GM19328 (cell line): ENCODE results near the gene SLC7A6OS.

ENCODE experiments used
- ATAC-seq: cut with Tn5 transposase; IDR thresholded peaks from one replicate; pipeline ENCODE4 v1.9.1; 2021; ENCODE audit warnings: mild to moderate bottlenecking, moderate library complexity; ENCODE audit not compliant: unreplicated experiment

The SLC7A6OS gene

GRCh38 chr16:68345351-68345810, 34.6 kb upstream of the SLC7A6OS start:
- no peak for ATAC-seq

GRCh38 chr16:68344252-68344651, 33.5 kb upstream of the SLC7A6OS start:
- no peak for ATAC-seq

GRCh38 chr16:68343137-68343536, 32.4 kb upstream of the SLC7A6OS start:
- no peak for ATAC-seq

- no peak for ATAC-seq
Observed at GRCh38 chr16:68342620-68343019, 31.9 kb upstream of the SLC7A6OS start.

- ATAC-seq, result no peak
Observed at GRCh38 chr16:68339214-68339613, 28.5 kb upstream of the SLC7A6OS start.

- ATAC-seq, result no peak
Observed at GRCh38 chr16:68338326-68339119, 27.8 kb upstream of the SLC7A6OS start.

- ATAC-seq, result no peak
Observed at GRCh38 chr16:68335175-68335574, 24.4 kb upstream of the SLC7A6OS start.

GRCh38 chr16:68332411-68333121, 21.8 kb upstream of the SLC7A6OS start:
- ATAC-seq, result no peak

GRCh38 chr16:68331879-68332410, 21.2 kb upstream of the SLC7A6OS start:
- no peak for ATAC-seq

GRCh38 chr16:68328860-68329390, 18.2 kb upstream of the SLC7A6OS start:
- ATAC-seq, result no peak

- peak; percentile 65 for ATAC-seq
Observed at GRCh38 chr16:68328151-68328859, 17.6 kb upstream of the SLC7A6OS start.

- no peak for ATAC-seq
Observed at GRCh38 chr16:68324780-68325357, 14.1 kb upstream of the SLC7A6OS start.

- no peak for ATAC-seq
Observed at GRCh38 chr16:68324336-68324735, 13.6 kb upstream of the SLC7A6OS start.

GRCh38 chr16:68319185-68319908, 8.6 kb upstream of the SLC7A6OS start:
- ATAC-seq, result no peak

- no peak for ATAC-seq
Observed at GRCh38 chr16:68313116-68313515, 2.4 kb upstream of the SLC7A6OS start.

GRCh38 chr16:68310437-68310773, 341 bp downstream of the SLC7A6OS start:
- ATAC-seq, result peak; percentile 16

- no peak for ATAC-seq
Observed at GRCh38 chr16:68309799-68310198, 947 bp downstream of the SLC7A6OS start.

- no peak for ATAC-seq
Observed at GRCh38 chr16:68306633-68307032, 4.1 kb downstream of the SLC7A6OS start.

GRCh38 chr16:68300734-68301459, 9.8 kb downstream of the SLC7A6OS start:
- ATAC-seq, result no peak
